ENCODE data around the gene TOMM34. TPM values are rescaled to one million over a fixed set of nuclear protein-coding genes. Genes with fewer than 3 reads are reported as not detected.

Gene TOMM34
- total and polyA plus RNA-seq, 3 donors from 2014 or later = 212 to 263 (median 246) TPM

GRCh38 chr20:44918342-44918741 is 41.9 kb downstream of the TOMM34 start:
- TF ChIP-seq CTCF (IDR thresholded peaks at IDR 0.05) (no peak), POLR2A (IDR thresholded peaks at IDR 0.05) (no peak)
- Histone ChIP-seq H3K27ac (no peak overlapping the region), H3K27me3 (no peaks in the 10 kb centered on the region), H3K9me3 (no peaks in the 10 kb centered on the region), H3K4me1 (no peaks in the 10 kb centered on the region), H3K36me3 (ENCODE audit: low read depth, missing control alignments) (no peaks in the 10 kb centered on the region), H3K4me3 (no peak overlapping the region)
- DNase-seq = no peak
- intact Hi-C loops (cut with DNase I; ENCODE audit: low total_unique reads) = no loop called here
- WGBS, 2 donors = 90 to 97% methylated on average over 3 of the region's 3 CpGs

GRCh38 chr20:44917399-44917798 is 42.8 kb downstream of the TOMM34 start:
- H3K36me3 ChIP-seq (ENCODE audit: low read depth, missing control alignments) = no peaks in the 10 kb centered on the region
- no peaks in the 10 kb centered on the region for H3K4me1 ChIP-seq
- no peaks in the 10 kb centered on the region for H3K27me3 ChIP-seq
- H3K27ac ChIP-seq = no peak overlapping the region
- H3K9me3 ChIP-seq = no peaks in the 10 kb centered on the region
- intact Hi-C loops (cut with DNase I; ENCODE audit: low total_unique reads) = no loop called here
- 95% methylated on average over 2 of the region's 2 CpGs for WGBS, 2 donors
- DNase-seq = no peak
- TF ChIP-seq POLR2A (IDR thresholded peaks at IDR 0.05) (no peak), CTCF (IDR thresholded peaks at IDR 0.05) (no peak)
- H3K4me3 ChIP-seq = no peak overlapping the region

- Histone ChIP-seq H3K27ac (no peak overlapping the region), H3K36me3 (ENCODE audit: low read depth, missing control alignments) (no peaks in the 10 kb centered on the region), H3K4me3 (no peak overlapping the region), H3K4me1 (no peaks in the 10 kb centered on the region), H3K27me3 (no peaks in the 10 kb centered on the region), H3K9me3 (no peaks in the 10 kb centered on the region)
- no peak for DNase-seq
- no peak for TF ChIP-seq CTCF (IDR thresholded peaks at IDR 0.05)
- no peak for TF ChIP-seq POLR2A (IDR thresholded peaks at IDR 0.05)
- intact Hi-C loops (cut with DNase I; ENCODE audit: low total_unique reads) = no loop called here
- 91 to 92% methylated on average over 8 to 12 of the region's 12 CpGs for WGBS, 2 donors
Observed at GRCh38 chr20:44916586-44916985, 43.6 kb downstream of the TOMM34 start.

GRCh38 chr20:44914924-44915323 is 45.3 kb downstream of the TOMM34 start:
- no peak for DNase-seq
- Histone ChIP-seq H3K36me3 (ENCODE audit: low read depth, missing control alignments) (no peaks in the 10 kb centered on the region), H3K9me3 (no peaks in the 10 kb centered on the region), H3K27me3 (no peaks in the 10 kb centered on the region), H3K4me1 (peaks cover 6% of the 10 kb centered on the region), H3K4me3 (no peak overlapping the region), H3K27ac (no peak overlapping the region)
- TF ChIP-seq CTCF (IDR thresholded peaks at IDR 0.05) (no peak), POLR2A (IDR thresholded peaks at IDR 0.05) (no peak)
- WGBS, 2 donors = 61 to 71% methylated on average over 1 of the region's 1 CpG
- intact Hi-C loops (cut with DNase I; ENCODE audit: low total_unique reads) = no loop called here

- TF ChIP-seq POLR2A (IDR thresholded peaks at IDR 0.05) (no peak), CTCF (IDR thresholded peaks at IDR 0.05) (no peak)
- Histone ChIP-seq H3K4me1 (peaks cover 10% of the 10 kb centered on the region), H3K27me3 (no peaks in the 10 kb centered on the region), H3K9me3 (no peaks in the 10 kb centered on the region), H3K4me3 (no peak overlapping the region), H3K36me3 (ENCODE audit: low read depth, missing control alignments) (no peaks in the 10 kb centered on the region), H3K27ac (no peak overlapping the region)
- 82 to 83% methylated on average over 2 of the region's 2 CpGs for WGBS, 2 donors
- no peak for DNase-seq
- intact Hi-C loops (cut with DNase I; ENCODE audit: low total_unique reads) = no loop called here
Observed at GRCh38 chr20:44912189-44912588, 48.0 kb downstream of the TOMM34 start.
